OCI-LY3 (cell line): ENCODE data around the gene ZNF444.

Experiments used
- CTCF ChIP-seq: fragments of 200-600, 300-600 bp; sonication (generic); IDR thresholded peaks from 2 replicates; pipeline ENCODE4 v1.5.1; 2014; ENCODE audit warnings: antibody characterized with exemption, low read length, low read depth
- EZH2phosphoT487 ChIP-seq: fragments of 200-600 bp; shearing (Covaris generic); IDR thresholded peaks from 2 replicates; pipeline ENCODE4 v1.6.1; 2018; ENCODE audit warnings: antibody characterized with exemption, mixed run types, low read depth

- TF ChIP-seq EZH2phosphoT487 (no peak), CTCF (no peak)
Measured at GRCh38 chr19:56103027-56103614, 38.0 kb upstream of the ZNF444 start.
